ENCODE data around the gene UNC13B.

Gene UNC13B

DNA sequence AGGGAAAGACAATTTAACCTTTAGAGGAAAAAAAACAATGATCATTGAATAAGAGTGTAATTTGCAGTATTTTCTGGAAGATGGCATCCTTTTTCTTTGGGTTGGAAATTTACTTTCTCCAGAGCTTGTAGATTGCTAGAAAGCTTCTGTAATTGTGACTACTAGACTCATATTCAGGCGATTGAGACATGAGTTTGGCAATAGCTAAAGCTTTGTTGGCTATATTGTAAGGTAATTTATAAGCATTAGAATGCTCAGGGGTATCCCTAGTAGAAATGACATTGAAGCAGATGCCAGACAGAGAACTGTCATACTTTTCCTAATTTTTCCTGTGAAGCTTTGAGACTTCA is 115.3 kb downstream of the UNC13B start:
- no peak for DNase-seq (ENCODE audit: low read depth in 2 of 2)

DNA sequence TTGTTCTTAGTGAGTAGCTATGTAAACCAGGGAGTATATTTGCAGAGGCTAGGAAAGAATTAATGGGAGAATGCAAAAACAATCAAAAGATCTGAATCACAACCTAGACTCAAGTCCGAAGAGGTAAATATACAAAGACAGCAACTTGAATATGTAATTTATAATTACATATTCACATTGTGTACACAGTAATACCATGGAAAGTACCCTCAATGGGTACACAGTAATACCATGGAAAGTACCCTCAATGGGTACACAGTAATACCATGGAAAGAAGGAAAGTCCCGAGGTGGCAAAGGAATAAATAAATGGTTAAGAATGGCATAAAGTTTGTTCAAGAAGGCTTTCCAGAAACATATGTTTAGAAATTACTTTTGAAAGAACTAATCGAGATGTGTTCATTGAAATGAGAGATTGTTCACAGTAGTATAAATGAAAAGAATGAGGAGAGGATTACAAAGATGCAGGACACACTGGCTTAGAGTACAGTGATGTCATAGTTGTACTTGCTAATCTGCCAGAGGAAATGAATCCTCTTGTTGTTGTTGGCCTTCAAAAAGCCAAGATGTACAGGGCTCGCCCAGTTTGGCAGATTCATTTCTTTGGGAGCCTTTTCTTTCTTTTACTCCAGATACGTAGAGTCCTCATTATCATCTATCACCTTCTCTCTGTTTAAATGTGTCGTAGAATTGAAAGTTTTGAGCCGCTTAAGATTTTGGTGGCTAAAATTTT is 116.0 kb downstream of the UNC13B start:
- DNase-seq (ENCODE audit: low read depth in 2 of 2): no peak

DNA sequence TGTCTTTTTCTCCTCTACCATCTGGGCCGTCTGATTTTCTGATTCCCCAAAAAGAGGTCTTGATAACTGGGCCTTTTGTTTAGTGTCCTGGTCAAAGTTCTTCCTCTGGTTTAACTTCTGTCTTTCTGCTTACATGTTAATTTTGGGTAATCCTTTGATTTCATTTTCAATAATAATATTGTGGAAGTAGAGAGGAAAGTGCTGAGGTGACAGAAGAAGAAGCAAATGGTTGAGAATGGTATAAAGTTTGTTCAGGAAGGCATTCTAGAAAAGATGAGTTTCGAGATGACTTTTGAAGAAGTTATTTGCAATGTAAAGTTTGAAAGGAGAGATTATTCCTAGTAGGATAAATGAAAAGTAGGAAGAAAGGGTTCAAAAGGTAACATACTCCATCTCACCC is 118.1 kb downstream of the UNC13B start:
- no peak for DNase-seq (ENCODE audit: low read depth in 2 of 2)

DNA sequence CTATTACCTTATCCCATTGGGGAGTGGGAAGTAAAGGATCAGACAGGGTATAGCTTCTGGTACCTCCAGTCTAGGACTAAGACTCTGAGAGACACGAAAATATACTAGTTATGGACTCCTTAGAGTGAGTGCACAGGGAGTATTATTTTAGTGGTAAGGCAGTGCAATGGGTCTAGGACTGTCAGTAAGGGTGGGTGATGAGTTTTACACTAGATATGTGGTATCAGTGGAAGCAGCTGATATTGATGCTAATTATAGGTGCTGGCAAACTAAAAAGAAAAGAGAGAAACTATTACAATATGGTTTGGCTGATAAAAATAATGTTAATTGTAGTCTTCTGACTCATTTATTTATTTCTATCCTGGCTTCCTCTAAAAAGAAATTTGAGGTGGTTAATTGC is 118.6 kb downstream of the UNC13B start:
- DNase-seq (ENCODE audit: low read depth in 2 of 2): no peak

DNA sequence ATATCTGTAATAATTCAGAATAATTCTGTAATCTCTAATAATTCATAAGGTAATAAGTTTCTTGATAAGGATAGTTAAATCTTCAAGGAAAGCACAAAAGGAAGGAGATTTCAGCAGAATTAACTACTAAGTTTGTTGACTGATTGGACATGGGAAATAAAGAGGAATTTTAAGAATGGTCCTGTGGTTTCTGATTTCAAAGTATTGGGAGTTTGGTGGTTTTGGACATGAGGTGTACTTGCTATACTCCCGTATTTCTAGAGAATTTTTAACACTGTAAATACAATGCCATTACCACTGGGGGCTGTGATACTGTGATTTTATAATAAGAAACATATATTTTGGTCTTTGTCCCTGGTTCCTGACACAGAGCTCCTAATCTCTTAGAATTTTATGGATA is 123.9 kb downstream of the UNC13B start:
- no peak for DNase-seq (ENCODE audit: low read depth in 2 of 2)

DNA sequence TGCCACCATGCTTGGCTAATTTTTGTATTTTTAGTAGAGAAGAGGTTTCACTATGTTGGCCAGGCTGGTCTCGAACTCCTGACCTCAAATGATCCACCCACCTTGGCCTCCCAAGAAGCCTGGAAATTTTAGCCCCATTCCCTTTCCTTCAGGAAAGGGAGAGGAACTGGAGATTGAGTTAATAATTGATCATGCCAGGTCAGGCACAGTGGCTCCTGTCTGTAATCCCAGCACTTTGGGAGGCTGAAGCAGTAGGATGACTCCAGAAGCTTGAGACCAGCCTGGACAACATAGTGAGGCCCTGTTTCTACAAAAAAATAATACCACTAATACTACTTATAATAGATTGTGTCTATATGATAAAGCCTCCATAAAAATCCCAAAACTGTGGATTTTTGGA is 124.6 kb downstream of the UNC13B start:
- no peak for DNase-seq (ENCODE audit: low read depth in 2 of 2)

DNA sequence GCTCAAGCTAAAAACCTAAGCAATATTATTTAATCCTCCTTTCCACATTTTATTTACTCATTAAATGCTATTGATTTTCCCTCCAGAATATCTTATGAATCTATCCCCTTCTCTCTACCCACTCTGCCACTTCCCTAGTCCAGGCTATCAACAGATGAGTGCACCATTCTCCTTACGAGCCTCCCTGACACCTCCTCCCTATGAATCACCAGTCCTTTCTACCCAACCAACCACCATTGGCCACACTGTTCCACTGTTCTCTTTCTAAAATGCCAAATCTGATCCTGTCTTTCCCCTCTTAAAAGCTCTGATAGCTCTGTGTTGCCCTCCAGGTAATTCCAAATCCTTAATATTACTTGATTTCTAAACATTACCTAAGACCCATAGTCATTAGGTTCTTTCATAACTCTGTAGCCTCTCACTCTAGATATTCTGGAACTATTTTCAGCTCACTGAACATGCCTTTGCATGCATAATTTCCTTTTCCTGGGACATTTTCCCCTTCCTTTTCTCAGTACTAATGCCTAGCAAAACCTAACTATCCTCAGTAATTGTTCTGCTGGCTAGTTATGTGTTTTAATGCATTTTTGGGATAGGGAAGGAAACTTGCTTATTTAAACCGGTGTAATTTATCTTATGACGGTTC is 126.3 kb downstream of the UNC13B start:
- DNase-seq (ENCODE audit: low read depth in 2 of 2): no peak

DNA sequence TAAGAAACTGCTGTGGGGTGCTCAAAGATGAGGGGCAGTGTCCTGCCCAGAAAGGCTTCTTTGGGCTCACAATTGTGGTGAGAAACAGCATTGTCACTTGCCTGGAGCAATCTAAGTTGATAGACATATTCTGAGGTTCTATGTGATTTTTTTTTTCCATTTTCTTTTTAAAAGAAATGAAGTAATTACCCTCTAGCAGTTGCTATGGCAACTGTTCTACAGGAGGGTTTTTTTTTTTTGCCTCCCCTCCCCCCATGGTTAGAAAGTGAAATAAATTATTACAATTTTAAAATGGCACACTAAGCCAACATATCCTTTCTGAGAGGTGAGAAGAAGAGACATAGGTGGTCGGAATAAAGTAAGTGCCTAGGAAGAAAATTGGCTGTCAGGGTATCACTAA is 127.0 kb downstream of the UNC13B start:
- no peak for DNase-seq (ENCODE audit: low read depth in 2 of 2)

DNA sequence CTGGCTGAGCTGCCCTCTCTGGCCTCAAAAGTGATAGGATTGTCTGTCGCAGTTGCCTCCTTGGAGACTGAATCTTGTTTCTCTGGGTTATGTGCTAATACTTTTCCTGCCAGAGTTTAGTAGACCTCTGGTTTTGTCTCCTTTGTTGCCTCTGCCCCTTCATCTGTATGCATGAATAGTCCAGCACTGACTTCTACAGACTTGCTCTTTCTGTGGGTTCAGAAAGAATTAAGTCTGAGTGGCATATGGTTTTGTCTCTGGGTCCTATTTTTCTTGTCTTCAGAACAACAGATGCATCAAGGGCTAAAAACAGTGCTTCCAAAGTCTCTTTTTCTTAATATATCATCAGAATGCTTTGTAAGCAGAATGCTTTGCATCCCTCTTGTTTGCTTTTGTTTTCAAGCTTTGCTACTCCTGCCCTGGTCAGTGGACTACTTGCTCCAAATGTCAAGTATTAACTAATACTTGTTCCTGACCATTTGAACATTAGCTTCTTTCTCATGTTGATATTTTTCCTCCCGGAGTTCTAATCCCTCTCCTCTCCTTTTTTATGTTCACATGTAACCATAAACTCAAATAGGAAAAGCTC is 131.7 kb downstream of the UNC13B start:
- DNase-seq (ENCODE audit: low read depth in 2 of 2): no peak

DNA sequence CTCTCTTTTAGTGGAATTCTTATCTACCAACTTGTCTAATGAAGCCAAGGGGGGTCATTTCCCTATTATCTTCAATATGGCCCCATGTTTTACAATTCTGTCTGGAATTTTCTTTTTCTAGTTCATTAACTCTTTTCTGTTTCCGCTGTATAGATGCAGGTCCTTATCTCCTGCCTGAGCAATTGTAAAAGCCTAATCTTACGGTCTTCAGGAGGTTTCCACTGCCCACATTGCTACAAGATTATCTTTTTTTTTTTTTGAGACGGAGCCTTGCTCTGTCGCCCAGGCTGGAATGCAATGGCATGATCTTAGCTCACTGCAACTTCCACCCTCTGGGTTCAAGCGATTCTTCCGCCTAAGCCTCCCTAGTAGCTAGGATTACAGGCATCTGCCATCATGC is 132.3 kb downstream of the UNC13B start:
- DNase-seq (ENCODE audit: low read depth in 2 of 2): no peak

DNA sequence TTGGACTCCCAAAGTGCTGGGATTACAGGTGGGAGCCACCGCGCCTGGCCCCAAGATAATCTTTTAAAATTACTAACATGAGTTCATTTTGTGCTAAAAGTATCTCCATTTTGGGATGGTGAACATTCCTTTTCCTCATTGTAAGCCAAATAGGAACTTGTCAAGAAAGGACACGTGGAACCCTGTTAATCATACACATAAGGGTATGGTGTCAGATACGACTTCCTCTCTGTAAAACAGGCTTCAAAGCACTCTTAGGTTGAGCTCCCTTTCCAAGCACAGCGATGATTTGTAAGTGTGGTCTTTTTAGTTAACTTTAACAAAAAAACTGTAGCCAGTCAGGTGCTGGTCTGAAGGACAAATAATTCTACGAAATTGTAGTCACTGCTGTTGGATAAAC is 132.7 kb downstream of the UNC13B start:
- DNase-seq (ENCODE audit: low read depth in 2 of 2): no peak

DNA sequence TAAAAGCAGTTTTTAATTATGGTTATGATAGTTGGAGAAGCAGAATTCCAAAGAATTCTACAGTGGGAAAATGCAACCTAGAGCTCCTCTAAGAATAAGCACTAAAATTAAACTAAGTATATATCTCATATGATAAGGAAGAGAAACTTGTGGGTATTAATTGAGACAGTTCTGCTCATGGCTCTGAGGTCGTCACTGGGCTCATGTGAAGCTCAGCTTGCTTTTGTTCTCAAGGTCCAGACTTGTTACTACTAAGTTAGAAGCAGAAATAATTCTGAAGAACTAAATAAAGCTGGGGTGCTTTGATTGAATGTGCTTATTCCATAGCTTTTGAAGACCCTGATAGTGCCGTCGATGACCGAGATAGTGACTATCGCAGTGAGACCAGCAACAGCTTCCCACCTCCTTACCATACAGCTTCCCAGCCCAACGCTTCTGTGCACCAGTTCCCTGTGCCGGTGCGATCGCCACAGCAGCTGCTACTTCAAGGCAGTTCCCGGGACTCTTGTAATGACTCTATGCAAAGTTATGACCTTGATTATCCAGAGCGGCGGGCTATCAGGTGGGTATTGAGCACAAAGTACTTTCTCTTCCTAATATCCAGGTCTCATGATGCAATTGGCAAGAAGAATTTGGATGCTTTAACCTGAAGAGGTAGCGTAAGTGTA is 133.7 kb downstream of the UNC13B start:
- no peak for DNase-seq (ENCODE audit: low read depth in 2 of 2)

DNA sequence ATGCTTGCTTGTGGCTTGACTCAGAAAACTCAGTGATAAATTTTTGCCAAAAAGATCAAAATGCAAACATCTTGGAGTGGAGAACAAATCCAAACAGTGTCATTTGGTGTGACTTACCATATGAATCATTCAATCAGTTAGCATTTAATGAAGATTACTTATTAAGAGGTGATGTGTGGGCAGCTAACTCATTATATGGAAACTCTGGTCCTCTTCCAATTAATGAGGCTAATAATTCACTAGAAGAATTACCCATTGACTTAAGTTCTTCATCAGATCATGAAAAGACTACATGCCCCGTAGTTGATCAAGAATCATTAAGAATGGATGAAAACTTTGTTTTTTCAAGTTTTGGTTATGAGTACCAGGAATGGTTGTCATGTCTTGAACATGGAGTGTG is 141.8 kb downstream of the UNC13B start:
- DNase-seq (ENCODE audit: low read depth in 2 of 2): no peak

DNA sequence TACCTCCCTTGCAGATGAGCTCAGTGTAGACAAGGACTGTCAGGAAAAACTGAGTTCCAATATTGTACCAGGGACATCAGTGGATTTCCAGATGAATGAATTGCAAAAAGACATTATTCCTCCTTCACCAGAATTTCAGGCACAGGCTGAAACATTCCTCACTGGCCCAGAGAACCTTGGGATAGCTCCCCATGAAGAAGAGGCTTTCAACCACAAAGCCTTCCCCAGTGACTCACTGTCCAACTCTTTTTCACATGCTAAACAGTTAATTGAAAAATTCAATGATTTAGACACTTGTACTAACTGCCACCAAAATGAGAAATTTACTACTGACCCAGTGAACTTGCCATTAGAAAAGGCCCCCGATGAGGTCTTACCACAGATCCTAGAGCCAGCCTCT is 144.5 kb downstream of the UNC13B start:
- no peak for DNase-seq (ENCODE audit: low read depth in 2 of 2)

DNA sequence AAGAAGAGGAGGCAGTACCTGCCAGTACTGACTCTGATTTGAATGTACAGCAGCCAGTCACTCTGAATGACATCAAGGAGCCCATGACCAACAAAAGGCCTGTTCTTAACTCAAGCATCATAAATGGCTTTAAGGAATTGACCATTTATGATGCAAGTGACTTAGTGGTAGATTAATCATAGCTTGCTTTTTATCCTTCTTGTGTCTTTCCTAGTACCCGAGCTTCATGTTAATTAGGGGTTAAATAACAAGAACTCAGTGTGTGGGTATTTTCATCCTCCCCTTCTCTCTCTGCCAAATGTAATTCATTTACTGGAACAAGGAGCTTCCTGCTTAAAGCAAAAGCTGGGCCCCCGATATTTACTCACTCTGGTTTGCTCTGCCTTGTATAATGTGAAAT is 146.5 kb downstream of the UNC13B start:
- no peak for DNase-seq (ENCODE audit: low read depth in 2 of 2)

DNA sequence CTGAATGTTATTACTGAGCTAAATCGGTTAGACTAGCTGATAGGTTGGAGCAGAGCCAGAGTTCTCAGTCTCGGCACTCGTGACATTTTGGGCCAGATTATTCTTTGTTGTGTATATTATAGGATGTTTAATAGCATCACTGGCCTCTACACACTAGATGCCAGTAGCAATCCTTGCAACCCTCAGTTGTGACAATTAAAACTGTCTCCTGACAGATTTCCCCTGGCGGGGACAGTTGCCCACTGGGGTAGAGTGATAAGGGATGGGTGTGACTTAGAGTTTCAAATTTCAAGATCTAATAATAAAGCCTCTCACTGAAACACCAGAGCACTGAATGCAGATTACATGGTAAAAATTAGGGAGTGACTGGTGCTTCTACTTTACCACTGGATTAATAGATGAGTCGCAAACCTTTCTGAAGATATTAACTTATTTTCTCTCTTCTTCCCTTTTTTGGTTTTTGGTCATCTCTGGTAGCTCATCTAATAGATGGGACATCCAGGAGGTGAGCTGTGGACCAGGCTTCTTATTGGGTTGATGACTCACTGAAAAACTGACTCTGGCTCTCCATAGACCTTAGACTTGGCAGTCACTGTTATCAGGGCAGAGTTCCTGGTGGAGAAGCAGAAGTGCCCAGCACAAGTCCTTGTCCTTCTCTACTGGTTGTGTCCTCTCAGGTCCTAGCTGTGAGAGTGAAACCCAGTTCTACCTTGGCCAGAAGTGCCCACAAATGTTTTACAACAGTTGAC is 150.3 kb downstream of the UNC13B start:
- no peak for DNase-seq (ENCODE audit: low read depth in 2 of 2)

DNA sequence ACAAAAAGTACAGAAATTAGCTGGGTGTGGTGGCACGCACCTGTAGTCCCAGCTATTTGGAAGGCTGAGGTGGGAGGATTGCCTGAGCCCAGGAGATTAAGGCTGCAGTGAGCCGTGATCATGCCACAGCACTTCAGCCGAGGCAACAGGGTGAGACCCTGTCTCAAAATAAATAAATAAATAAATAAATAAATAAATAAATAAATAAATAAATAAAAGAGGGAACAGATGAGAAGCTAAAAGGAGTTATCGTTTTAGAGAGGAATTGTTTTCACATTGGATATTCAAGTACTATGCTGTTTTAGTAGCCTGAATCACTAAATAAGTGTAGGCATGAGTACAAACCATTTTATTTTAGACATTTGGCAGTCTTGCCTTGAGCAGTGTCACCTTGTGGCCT is 151.7 kb downstream of the UNC13B start:
- DNase-seq (ENCODE audit: low read depth in 2 of 2): no peak

DNA sequence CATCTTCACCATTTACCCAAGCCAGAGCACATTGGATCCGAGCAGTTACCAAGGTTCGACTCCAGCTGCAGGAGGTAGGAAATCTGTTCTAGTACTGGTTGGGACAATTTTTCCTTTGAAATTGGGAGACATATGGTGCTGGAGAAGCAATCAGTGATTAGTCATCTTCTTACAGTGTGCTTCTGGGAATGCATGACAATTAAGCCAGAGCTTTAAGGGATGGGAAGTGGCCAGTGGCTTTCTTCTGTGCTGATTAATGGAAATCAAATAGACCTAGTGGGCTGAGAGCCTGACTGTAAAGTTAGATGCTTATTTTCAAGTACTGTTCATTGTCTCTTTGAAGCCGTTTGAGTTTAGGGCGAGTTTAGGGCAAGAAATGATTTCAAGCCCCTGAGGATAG is 152.1 kb downstream of the UNC13B start:
- no peak for DNase-seq (ENCODE audit: low read depth in 2 of 2)

DNA sequence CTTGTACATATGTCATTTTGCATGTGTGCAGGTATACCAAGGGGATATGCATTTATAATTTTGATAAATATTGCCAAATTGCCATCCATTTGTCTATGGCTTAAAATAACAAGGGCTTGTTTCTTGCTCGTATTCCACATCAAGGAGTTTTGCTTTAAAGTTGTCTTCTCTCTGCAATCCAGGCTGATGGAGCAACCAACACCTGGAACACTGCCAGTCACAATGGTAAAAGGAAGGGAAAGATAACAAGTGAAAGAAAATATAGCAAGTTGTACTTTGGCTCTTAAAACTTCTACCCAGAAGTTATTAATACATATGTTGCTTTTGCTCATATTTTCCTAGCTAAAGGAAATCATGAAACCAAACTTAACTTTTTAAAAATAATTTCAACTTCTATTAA is 156.9 kb downstream of the UNC13B start:
- DNase-seq (ENCODE audit: low read depth in 2 of 2): no peak

DNA sequence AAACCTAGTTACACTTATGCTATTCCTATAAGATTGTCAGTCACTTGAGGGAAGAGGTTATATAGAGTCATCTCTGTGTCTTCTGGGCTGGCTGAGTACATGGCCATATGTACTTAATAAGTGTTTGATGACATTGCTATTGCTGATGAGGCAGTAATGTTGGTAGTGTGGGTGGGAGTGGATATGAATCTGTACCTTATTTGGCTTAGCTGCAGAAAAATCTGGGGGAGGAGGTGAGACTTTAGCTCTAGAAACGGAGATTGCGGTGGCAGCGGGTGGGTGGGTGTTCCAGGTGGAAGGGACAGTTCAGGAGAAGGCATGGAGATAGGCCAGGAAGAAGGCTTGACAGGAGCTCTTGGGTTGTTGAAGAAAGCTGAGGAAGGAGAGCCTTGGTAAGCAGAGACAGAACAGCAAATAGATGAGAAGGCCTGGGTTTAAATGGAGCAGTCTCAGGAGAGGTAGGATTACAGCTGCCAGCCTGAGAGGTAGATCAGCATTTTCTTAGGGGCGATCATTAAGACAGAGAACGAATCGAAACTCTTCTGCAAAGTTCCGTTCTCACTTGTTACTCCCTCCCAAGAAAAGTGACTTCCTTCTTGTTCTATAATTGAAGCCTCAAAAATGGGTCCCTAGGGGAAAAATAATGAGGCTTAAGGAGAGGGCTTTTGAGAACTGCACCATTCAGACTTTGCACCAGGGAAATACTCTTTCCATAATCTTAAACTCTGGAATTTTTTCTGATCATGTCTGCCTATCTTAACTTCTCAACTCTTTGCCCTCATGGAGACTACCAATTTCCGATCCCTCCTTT is 160.5 kb downstream of the UNC13B start:
- DNase-seq (ENCODE audit: low read depth in 2 of 2): no peak

DNA sequence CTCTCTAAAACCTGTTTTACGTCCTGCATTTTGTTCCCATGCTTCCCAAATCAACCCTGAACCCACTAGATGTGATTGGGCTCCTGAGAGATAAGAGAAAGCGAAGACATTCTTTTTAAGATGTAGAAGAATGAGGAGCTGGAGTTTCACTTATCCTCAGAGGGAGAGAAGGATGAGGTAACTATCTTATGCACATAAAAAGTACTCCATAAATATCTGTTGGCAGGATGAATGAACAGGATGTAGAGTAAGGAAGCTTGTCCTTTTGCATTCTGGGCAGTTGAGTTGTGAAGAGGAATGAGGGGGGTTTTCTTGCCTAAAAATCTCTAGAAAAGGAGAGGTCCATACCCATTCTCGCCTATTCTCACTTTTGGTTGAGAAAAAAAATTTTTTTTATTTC is 163.2 kb downstream of the UNC13B start:
- no peak for DNase-seq (ENCODE audit: low read depth in 2 of 2)

Data from activated CD8-positive, alpha-beta memory T cell treated with anti-CD3 and anti-CD28 coated beads for 4 hours (primary cell).